Right kidney (tissue), 9 donors: ENCODE data around the gene CNPY3.
"Not testable (repeated sequence)": the region's sequence is repeated elsewhere in the genome, so short reads cannot be mapped to it uniquely, and the experiment has no call there.

Source experiments
- DNase-seq: peaks from one replicate; pipeline ENCODE4 v3.0.0-alpha.2; 2016
- long read RNA-seq, 8 donors: transcript quantifications; one replicate each; lab custom pipeline, GENCODE V29; 2026

Gene CNPY3
- long read RNA-seq, donor 1, transcript CNPY3-201 (6 exons, 1,704 nt), result major isoform, 34 of 42 reads
- long read RNA-seq, donor 1, partial matches to known transcripts, result 0 of 42 reads
- long read RNA-seq, donor 1, other reads (novel, unspliced or antisense), result 8 of 42 reads
- long read RNA-seq, donor 2, transcript CNPY3-201 (6 exons, 1,704 nt), result major isoform, 23 of 29 reads
- long read RNA-seq, donor 2, partial matches to known transcripts, result 6 of 29 reads
- long read RNA-seq, donor 2, other reads (novel, unspliced or antisense), result 0 of 29 reads
- long read RNA-seq, donor 3, transcript CNPY3-201 (6 exons, 1,704 nt), result major isoform, 16 of 16 reads
- long read RNA-seq, donor 3, partial matches to known transcripts, result 0 of 16 reads
- long read RNA-seq, donor 3, other reads (novel, unspliced or antisense), result 0 of 16 reads
- long read RNA-seq, donor 4, transcript CNPY3-201 (6 exons, 1,704 nt), result major isoform, 28 of 28 reads
- long read RNA-seq, donor 4, partial matches to known transcripts, result 0 of 28 reads
- long read RNA-seq, donor 4, other reads (novel, unspliced or antisense), result 0 of 28 reads
- long read RNA-seq, donor 5, transcript CNPY3-201 (6 exons, 1,704 nt), result major isoform, 36 of 54 reads
- long read RNA-seq, donor 5, partial matches to known transcripts, result 18 of 54 reads
- long read RNA-seq, donor 5, other reads (novel, unspliced or antisense), result 0 of 54 reads
- long read RNA-seq, donor 6, transcript CNPY3-201 (6 exons, 1,704 nt), result major isoform, 29 of 52 reads
- long read RNA-seq, donor 6, partial matches to known transcripts, result 23 of 52 reads
- long read RNA-seq, donor 6, other reads (novel, unspliced or antisense), result 0 of 52 reads
- long read RNA-seq, donor 7, transcript CNPY3-201 (6 exons, 1,704 nt), result major isoform, 41 of 46 reads
- long read RNA-seq, donor 7, partial matches to known transcripts, result 0 of 46 reads
- long read RNA-seq, donor 7, other reads (novel, unspliced or antisense), result 5 of 46 reads
- long read RNA-seq, donor 8, transcript CNPY3-201 (6 exons, 1,704 nt), result major isoform, 33 of 38 reads
- long read RNA-seq, donor 8, partial matches to known transcripts, result 5 of 38 reads
- long read RNA-seq, donor 8, other reads (novel, unspliced or antisense), result 0 of 38 reads

DNA sequence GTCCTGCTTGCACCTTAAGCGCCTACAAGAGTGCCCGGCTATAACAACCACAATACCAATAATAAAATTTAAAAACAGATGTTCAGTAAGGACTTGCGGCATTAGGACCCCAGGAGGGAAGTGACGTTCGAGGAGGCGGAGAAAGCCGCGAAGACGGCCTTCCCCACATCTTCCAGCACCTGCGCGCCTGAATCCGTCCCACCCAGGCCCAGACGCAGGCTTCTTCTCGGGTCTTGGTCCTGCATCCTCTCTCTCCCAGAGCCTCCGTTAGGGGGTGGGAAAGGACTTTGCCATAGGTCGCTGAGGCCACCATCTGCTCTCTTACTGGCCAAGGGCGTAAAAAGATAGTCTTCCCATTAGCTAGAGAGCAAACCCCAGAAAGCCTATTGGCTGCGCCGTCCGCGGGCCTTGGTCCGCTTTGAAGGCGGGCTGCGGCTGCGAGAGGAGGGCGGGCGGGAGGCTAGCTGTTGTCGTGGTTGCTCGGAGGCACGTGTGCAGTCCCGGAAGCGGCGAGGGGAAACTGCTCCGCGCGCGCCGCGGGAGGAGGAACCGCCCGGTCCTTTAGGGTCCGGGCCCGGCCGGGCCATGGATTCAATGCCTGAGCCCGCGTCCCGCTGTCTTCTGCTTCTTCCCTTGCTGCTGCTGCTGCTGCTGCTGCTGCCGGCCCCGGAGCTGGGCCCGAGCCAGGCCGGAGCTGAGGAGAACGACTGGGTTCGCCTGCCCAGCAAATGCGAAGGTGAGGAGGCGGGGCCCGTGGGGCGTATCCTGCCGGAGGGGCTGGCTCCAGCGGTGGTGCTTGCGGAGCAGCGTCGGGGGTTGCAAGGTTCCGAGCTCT is at the start of gene CNPY3:
Gene CNPY3 (plus strand): TSS at position 495 of the 835 bp plus-strand sequence. CDS start 91 bp downstream, at position 586.
- DNase-seq, result peak; percentile 95

DNA sequence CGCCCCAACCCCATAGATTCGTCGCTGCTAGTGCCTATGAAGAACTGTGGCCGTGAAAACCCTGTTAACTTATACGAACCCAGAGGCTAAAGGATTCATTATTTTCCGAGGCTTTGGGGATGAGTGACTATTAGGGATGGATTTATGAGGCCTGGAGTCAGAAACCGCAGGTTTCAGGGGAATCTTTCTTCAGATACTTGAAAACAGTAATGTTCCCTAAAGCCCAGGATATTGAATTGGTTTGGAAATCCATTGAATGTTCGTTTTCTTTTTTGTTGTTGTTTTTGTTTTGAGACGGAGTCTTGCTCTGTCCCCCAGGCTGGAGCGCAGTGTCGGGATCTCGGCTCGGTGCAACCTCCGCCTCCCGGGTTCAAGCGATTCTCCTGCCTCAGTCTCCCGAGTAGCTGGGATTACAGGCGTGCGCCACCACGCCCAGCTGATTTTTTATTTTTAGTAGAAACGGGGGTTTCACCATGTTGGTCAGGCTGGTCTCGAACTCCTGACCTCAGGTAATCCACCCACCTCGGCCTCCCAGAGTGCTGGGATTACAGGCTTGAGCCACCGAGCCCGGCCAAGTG is 49.0 kb upstream of the CNPY3 start:
- DNase-seq, result not testable (repeated sequence)

DNA sequence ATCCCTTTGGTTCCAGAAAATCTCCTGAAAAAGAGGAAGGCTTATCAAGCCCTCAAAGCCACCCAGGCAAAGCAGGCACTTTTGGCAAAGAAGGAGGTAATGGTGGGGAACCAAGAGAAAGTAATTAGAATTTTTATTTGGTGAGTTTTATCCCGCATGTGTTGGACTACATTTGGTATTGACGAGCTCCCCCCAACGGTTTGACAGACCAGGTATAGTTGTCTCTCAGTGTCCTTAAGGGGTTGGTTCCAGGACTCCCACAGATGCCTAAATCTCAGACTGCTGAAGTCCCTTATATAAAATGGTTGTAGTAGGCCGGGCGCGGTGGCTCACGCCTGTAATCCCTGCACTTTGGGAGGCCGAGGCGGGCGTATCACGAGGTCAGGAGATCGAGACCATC is 48.4 kb upstream of the CNPY3 start:
- not testable (repeated sequence) for DNase-seq

DNA sequence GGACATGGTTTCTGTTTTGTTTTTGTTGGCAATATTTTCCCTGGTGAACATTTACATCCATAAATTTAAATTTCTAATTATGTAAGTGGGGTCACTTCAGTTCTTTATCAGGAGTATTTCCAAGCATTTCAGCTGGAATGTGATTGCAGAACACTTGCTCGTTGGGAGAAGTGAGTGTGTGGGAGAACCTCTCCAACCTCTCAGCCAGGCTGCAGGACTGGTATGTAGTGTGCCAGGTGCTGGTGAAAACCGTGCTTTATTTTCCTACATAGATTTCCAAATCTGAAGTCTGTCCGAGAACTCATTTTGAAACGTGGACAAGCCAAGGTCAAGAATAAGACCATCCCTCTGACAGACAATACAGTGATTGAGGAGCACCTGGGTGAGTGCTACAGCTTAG is 43.6 kb upstream of the CNPY3 start:
- DNase-seq, result no peak

DNA sequence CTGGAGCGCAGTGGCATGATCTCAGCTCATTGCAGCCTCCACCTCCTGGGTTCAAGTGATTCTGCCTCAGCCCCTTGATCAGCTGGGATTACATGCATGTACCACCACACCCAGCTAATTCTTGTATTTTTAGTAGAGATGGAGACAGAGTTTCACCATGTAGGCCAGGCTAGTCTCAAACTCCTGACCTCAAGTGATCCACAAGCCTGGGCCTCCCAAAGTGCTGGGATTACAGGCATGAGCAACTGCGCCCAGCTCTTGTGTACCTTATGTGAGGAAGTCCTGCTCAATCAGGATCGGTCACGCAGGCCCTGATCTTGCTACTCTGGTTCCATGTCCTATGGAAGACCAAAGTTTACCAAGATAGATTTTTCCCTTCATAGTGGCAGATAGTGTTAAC is 41.1 kb upstream of the CNPY3 start:
- DNase-seq, result not testable (repeated sequence)

DNA sequence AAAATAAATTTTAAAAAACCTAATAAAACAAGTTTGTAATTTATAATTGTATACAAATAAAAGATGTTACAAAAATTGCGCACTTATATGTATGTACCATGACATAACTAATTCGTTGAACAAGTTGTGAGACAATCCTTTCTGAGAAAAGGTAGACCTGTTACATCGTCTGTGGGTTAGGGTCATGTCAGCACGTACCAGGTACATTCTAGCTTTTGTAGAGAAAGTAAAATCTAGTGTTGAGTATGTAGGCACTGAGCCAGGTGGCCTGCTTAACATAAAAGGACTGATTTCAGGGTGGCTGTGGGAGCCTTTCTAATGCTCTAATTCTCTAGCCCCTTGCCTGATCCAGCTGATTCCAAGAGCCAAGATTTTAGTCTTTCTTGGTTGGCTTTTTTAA is 39.5 kb upstream of the CNPY3 start:
- no peak for DNase-seq

DNA sequence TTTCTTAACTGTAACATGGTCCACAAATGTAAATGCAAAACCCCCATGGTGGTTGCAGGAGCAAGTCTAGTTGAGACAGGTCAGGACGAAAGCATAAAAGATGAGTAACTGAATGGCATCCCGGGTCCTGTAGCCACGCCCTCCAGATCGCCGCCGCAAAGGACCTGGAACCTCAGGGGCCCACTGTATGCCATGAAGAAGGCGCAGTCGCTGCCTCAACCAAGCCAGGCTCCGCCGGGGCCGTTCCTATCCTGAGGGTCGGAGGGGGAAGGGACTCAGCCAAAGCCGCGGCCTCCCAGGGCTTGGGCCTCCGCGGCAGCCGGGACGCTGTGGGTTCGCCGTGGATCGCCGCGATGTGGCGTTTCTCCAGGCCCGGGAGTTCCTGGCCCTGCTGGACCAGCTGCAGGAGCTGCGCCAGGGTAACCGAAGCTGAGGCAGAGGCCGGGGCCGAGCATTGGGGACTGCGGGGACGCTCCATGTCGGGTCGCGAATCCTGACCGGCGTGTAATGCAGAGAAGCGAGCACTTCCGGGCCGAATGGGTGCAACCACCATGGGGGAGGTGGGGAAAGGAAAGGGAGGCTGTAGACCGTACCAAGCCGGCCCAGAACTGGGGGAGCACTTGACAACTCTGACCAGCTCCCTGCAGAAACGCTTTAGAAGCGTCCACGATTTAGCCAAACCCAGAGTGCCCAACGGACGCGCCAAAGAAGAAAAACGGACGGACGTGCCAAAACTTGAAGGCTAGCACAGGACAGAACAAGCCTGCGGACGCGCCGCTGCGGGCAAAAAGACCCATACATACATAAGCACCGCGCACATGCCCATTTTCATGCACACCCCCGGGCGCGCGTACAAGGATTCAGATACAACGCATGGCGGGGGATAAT is 38.7 kb upstream of the CNPY3 start:
- peak; percentile 94 for DNase-seq

DNA sequence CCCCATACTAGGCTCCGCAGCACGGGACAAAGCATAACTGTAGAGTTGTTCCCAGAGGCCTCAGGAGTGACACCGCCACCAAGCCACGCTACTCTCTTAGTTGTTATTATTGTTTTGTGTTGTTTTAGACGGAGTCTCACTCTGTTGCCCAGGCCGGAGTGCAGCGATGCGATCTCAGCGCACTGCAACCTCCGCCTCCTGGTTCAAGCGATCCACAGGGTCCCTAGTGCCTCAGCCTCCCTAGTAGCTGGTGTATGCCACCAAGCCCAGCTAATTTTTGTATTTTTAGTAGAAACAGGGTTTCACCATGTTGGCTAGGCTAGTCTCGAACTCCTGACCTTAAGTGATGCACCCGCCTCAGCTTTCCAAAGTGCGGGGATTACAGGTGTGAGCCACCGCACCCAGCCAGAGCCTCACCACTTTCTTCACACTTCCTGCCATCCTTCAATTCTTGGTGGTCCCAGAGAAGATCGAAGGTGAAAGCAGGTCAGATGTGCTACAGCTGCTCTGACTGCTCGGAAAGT is 38.0 kb upstream of the CNPY3 start:
- DNase-seq, result no peak

DNA sequence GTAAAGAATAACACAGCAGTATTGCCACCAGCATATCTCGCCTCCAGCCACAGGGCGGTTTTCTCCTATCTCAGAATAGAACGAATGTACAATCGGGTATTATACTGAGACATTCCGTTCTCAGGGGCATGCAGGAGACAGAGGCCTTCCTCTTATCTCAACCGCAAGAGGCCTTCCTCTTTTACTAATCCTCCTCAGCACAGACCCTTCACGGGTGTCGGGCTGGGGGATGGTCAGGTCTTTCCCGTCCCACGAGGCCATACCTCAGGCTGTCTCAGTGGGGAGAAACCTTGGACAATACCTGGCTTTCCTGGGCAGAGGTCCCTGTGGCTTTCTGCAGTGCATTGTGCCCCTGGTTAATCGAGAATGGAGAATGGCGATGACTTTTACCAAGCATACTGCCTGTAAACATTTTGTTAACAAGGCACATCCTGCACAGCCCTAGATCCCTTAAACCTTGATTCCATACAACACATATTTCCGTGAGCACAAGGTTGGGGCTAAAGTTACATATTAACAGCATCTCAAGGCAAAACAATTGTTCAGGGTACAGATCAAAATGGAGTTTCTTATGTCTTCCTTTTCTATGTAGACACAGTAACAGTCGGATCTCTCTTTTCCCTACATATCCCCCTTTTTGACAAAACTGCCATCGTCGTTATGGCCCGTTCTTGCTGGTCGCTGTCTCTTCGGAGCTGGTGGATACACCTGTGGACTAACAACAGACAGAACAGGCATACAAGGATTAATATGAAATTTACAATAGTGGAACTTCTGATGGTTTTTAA is 35.0 kb upstream of the CNPY3 start:
- not testable (repeated sequence) for DNase-seq

DNA sequence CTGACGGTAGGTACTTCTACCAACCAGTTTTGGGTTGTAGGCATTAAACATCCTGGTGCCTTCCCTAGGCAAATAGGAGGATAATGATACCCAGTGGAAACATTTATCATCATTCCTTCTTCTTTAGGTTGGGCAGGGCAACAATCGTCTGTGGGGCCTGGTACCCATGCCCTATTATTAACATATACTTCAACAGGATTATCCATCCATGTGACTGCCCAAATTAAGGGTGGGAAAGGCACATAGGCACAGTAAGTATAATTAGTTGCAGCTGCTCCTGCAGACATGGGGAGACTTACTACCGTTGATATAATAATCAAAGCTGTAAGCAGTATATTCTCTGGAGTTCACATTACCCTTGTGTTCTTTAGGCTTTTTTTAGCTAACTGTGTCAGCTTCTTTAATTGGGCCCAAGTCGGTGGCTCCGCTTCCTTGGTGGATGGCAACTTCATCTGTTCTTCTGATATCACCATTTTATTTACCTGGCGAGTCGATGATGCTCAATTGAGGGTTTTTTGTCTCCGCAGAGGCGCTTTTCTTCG is 33.0 kb upstream of the CNPY3 start:
- no peak for DNase-seq

DNA sequence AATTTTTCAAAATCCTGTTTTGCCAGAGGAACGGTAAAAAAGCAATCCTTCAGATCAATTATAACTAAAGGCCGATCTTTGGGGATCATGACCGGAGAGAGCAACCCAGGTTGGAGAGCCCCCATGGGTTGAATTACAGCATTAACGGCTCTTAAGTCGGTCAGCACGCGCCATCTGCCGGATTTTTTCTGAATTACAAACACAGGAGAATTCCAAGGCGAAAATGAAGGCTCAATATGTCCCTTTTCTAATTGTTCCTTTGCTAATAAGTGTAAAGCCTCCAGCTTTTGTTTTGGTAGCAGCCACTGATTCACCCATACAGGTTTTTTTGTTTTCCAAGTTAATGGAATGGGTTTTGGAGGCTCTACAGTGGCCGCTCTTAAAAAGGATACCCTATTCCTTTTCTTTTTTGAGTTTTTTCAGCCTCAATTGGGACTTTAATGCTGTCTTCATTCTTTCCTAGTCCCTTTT is 30.4 kb upstream of the CNPY3 start:
- peak; percentile 54 for DNase-seq

DNA sequence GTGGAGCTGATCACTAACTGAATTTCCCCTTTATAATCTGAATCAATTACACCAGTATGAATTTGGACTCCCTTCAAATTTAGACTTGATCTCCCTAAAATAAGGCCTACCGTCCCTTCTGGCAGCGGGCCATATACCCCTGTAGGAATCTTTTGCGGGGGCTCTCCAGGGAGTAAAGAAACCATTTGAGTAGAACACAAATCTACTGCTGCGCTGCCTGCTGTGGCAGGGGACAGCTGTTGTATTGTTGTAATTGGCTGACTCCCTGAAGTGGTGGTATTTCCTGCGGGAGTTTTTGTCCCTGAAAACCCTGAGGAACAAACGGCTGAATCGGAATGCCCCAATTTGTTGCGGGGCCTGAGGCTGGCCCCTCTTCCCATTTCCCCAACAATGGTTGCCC is 29.4 kb upstream of the CNPY3 start:
- peak; percentile 47 for DNase-seq

DNA sequence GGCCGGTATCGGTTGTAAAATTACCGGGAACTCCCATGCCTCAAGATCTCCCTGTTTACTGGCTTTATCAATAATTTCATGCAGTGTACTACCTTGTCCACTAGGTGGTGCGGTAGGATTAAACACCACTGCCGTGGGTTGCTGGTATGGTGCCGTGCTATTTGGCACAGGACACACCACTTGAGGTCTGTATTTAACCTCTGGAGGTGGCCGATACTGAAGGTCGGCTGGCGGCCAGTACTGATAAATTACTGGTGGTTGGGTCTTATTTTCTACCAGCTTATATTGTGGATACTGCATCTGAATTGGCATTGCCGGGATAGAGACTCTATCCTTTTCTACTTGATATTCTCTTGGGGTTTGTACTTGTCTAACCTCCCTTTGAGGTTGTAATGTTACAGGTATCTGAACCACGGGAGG is 27.7 kb upstream of the CNPY3 start:
- peak; percentile 70 for DNase-seq

DNA sequence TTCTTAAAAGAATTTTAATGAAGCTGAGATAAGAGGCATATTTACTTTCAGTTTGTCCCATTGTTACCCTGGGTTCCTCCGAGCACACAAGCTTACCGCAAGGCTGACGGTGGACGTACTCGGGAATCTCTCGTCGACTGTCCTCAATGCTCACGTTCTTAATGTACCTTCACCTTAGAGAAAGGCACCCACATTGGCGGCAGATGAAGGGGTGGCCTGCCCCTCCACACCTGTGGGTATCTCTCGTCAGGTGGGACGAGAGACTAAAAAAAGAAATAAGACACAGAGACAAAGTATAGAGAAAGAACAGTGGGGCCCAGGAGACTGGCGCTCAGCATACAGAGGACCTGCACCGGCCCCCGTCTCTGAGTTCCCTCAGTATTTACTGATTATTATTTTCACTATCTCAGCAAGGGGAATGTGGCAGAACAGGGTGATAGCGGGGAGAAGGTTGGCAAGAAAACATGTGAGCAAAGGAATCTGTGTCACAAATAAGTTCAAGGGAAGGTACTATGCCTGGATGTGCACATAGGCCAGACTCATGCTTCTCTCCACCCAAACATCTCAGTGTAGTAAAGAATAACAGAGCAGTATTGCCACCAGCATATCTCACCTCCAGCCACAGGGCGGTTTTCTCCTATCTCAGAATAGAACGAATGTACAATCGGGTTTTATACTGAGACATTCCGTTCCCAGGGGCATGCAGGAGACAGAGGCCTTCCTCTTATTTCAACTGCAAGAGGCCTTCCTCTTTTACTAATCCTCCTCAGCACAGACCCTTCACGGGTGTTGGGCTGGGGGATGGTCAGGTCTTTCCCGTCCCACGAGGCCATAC is 26.6 kb upstream of the CNPY3 start:
- DNase-seq, result not testable (repeated sequence)

DNA sequence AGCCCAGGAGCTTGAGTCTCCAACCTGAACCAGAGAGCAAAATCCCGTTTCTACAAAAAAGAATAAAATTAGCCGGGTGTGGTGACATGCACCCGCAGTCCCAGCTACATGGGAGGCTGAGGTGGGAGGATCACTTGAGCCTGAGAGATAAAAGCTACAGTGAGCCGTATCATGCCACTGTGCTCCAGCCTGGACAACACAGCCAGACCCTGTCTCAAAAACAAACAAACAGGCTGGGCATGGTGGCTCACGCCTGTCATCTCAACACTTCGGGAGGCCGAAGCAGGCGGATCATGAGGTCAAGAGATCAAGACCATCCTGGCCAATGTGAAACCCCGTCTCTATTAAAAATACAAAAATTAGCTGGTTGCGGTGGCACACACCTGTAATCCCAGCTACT is 24.8 kb upstream of the CNPY3 start:
- DNase-seq, result no peak

DNA sequence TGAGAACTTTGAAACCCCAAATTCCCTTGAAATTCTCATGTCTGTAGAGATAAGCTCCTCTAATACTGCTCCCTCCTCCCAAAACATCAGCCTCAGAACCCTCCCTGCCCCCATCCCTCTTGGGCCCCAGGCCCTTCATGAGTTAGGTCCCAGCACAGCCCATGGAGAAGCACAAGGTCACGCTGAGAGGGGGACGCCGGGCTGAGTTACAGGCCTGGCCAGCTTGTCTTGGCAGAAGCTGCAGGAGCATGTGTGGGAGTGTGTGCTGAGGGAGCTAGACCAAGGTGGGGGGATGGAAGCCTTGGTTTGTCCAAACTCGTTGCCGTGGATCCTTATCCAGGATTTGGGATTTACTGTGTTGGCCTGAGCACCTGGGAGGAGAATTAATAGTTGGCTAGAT is 21.9 kb upstream of the CNPY3 start:
- peak; percentile 52 for DNase-seq

DNA sequence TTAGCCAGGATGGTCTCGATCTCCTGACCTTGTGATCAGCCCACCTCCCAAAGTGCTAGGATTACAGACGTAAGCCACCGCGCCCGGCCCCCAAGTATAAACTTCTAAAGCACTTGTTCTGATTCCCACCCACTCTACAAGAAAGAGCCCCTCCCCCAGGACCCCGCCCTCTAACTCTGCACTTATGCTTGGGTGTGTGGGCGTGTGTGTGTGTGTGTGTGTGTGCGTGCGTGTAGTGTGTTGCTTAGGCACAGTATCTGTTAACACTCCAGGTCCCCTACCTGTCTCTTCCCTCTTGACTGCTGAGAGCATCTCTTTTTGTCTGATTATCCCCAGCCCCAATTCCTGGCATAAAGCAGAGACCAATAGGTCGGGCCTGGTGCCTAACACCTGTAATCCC is 19.4 kb upstream of the CNPY3 start:
- DNase-seq, result no peak
